ENCODE measurements around the gene KRTAP10-3. TPM values are rescaled to one million over a fixed set of nuclear protein-coding genes. Genes with fewer than 3 reads are reported as not detected.
"Not testable (repeated sequence)": the region's sequence is repeated elsewhere in the genome, so short reads cannot be mapped to it uniquely, and the experiment has no call there.

KRTAP10-3 gene
- total RNA-seq, 2 experiments from 2014 or later = not detected

DNA sequence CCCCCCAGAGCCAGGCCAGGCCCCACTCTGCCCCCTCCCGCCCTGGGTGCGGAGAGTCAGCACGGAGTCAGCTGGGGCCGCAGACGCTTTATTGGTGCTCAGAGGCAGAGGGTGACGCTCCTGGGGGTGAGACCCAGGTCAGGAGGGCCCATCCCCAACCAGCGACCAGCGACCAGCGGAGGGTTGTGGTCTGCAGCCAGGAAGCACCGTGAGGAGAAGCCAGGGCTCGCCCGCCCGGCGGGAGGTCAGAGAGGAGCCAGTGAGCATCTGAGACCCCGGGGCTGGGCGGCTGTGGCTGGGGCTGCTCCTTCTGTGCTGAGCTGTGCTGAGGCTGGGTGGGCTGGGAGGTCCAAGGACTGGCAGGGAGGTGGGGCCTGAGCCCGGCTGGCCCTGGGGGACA is 8.3 kb downstream of the KRTAP10-3 start:
- H3K4me1 Mint-ChIP-seq (ENCODE audit: low read depth) = peaks cover 21% of the 10 kb centered on the region
- CTCF ChIA-PET; POLR2A ChIA-PET; H3K27ac Mint-ChIP-seq; ATAC-seq; H3K27me3 Mint-ChIP-seq (ENCODE audit: low read depth); H3K4me3 Mint-ChIP-seq; DNase-seq: not testable (repeated sequence)
- H3K9me3 Mint-ChIP-seq (ENCODE audit: insufficient read depth) = peaks cover 26% of the 10 kb centered on the region
- peaks cover 26% of the 10 kb centered on the region for H3K36me3 Mint-ChIP-seq (ENCODE audit: low read depth)

DNA sequence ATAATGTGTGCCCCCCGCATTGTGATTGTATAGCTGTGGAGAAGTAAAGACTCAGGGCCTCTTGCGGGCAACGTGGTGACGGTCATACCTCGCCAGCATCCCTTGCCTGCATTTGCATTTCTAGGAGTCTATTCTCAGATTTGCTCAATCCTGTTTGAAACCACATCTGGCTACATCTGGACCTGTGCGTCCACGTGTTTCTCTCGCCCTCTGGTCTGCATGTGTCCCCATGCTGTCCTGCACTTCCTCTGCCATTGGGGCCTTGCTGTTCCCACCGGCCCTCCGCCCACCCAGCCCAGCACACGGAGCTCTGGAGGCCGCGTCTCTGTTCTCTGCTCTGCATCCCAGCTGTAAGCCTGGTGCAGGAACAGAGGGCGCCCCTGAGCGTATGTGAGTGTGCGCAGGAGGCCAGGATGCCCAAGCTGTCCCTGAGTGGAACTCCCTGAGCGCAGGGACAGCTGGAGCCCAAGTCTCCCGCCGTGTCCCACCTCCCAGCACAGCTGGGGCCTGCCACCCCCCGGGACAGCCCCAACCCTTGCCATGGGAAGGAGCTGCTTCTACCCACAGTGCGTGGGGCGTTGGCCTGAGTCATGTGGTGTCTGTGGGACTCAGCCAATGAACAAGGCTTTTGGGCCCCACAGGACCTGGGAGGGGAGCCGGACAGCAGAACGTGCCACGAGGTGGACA is 8.9 kb downstream of the KRTAP10-3 start:
- DNase-seq (no peak), ATAC-seq (no peak)
- POLR2A ChIA-PET = no interaction called here
- CTCF ChIA-PET = no interaction called here
- H3K4me3 Mint-ChIP-seq = no peak overlapping the region
- H3K27me3 Mint-ChIP-seq (ENCODE audit: low read depth) = peaks cover 1% of the 10 kb centered on the region
- H3K27ac Mint-ChIP-seq = no peak overlapping the region
- peaks cover 26% of the 10 kb centered on the region for H3K9me3 Mint-ChIP-seq (ENCODE audit: insufficient read depth)
- H3K36me3 Mint-ChIP-seq (ENCODE audit: low read depth) = peaks cover 26% of the 10 kb centered on the region
- H3K4me1 Mint-ChIP-seq (ENCODE audit: low read depth) = peaks cover 21% of the 10 kb centered on the region

DNA sequence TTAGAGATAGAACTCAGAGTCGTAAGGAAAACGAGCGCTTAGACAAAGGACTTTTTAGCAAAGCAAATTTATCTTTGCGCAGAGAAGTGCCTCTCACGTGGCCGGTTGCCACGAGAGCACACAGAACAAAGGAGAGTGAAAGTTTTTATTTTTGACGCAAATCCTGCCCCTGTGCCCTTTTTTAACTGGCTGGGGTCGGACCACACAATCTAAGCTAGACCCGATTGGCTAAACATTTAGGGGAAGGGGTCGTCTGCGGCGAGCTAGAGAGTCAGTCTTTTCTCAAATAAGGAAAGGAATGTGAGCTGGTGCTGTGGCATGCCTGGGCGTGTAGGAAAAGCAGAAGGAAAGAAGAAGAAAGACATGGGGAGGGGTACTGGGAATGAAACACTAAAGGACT is 9.7 kb downstream of the KRTAP10-3 start:
- Mint-ChIP-seq H3K4me3 (no peak overlapping the region), H3K27ac (no peak overlapping the region), H3K9me3 (ENCODE audit: insufficient read depth) (peaks cover 26% of the 10 kb centered on the region), H3K4me1 (ENCODE audit: low read depth) (peaks cover 21% of the 10 kb centered on the region), H3K36me3 (ENCODE audit: low read depth) (peaks cover 26% of the 10 kb centered on the region), H3K27me3 (ENCODE audit: low read depth) (no peaks in the 10 kb centered on the region)
- ATAC-seq (no peak), DNase-seq (peak; percentile 9)
- CTCF ChIA-PET = no interaction called here
- POLR2A ChIA-PET = no interaction called here

DNA sequence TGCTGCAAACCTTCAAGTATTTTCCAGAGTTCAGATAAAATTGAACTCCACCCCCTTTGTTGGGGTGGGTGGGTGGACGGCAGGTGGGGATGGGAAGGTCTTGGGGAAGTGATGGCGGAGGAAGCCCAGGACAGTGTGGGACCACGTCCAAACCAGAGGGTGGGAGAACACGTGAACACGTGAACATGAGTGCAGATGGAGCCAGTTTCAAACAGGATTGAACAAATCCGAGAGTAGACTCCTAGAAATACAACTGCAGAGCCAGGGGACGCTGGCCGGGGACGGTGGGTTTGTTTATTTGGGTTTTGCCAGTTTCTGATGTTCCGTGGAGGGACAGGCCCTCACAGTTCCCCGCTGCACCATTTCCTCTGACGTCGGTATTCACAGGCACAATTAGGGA is 10.2 kb downstream of the KRTAP10-3 start:
- peaks cover 26% of the 10 kb centered on the region for H3K36me3 Mint-ChIP-seq (ENCODE audit: low read depth)
- H3K27ac Mint-ChIP-seq = no peak overlapping the region
- H3K27me3 Mint-ChIP-seq (ENCODE audit: low read depth) = no peaks in the 10 kb centered on the region
- ChIA-PET POLR2A (no interaction called here), CTCF (interaction anchor here (2.6 kb wide), 1 partner anchor 245 kb away, joined by 12 read pairs; no protein-coding TSS in a partner anchor)
- peaks cover 21% of the 10 kb centered on the region for H3K4me1 Mint-ChIP-seq (ENCODE audit: low read depth)
- peaks cover 26% of the 10 kb centered on the region for H3K9me3 Mint-ChIP-seq (ENCODE audit: insufficient read depth)
- no peak for ATAC-seq
- DNase-seq = peak; percentile 6
- H3K4me3 Mint-ChIP-seq = no peak overlapping the region

DNA sequence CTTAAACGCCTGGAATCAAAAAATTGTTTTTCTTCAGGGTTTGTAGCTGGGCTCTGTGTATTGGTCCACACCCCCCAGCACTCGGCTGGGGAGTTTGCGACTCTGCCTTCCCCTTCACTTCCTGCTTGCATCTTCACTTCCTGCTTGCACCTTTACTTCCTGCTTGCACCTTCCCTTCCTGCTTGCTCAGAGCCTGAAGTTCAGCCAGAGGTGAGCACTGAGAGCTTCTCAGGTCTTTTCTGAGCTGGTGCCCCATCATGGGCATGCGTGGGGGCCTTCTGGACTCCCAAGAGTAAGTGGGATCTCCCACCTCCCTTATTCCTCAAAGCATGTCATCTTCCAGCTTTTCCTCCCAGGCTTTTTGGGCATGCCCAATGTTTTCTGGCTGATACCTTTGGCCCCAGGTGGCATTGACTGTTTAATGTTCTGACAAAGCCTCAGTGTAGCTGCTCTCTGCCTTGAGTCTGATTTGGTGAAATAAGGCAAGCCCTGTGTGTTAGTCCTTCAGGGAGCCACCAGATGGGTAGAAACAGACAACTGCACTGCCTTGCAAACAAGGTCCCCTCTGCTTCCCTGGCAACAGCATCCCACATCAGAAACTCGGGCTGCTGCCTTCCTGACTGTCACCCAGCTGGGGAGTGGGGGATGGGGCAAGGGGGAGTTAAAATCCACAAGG is 10.8 kb downstream of the KRTAP10-3 start:
- Mint-ChIP-seq H3K36me3 (ENCODE audit: low read depth) (peaks cover 26% of the 10 kb centered on the region), H3K27me3 (ENCODE audit: low read depth) (no peaks in the 10 kb centered on the region), H3K4me1 (ENCODE audit: low read depth) (peaks cover 21% of the 10 kb centered on the region), H3K9me3 (ENCODE audit: insufficient read depth) (peaks cover 26% of the 10 kb centered on the region), H3K4me3 (peak overlapping the region; percentile 62), H3K27ac (peak overlapping the region; percentile 87)
- ChIA-PET CTCF (interaction anchor here (0.8 to 2.6 kb wide), 5 partner anchors 11 to 246 kb away, joined by 3 to 12 read pairs (median 4); no protein-coding TSS in a partner anchor), POLR2A (no interaction called here)
- DNase-seq = peak; percentile 57
- ATAC-seq = peak; percentile 81

DNA sequence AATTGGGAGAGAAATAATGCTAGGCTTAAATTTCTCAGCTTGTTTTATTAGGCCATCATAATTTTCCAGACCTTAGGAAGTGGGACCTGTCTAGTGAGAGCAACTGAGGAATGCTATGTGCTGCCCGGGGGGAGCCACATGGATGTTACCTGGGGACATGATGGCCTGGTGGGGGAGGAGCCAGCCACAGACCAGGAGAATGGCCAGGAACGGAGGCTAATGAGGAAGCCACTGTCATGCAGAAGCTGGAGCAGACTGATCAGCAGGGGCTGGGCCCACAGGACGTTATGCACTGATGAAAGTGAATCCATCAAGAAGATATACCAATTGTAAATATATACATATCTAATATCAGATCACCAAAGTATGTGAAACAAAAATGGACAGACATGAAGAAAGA is 14.0 kb downstream of the KRTAP10-3 start:
- no peak for ATAC-seq
- peaks cover 26% of the 10 kb centered on the region for H3K9me3 Mint-ChIP-seq (ENCODE audit: insufficient read depth)
- H3K27me3 Mint-ChIP-seq (ENCODE audit: low read depth) = no peaks in the 10 kb centered on the region
- CTCF ChIA-PET = no interaction called here
- POLR2A ChIA-PET = no interaction called here
- peaks cover 26% of the 10 kb centered on the region for H3K36me3 Mint-ChIP-seq (ENCODE audit: low read depth)
- peaks cover 21% of the 10 kb centered on the region for H3K4me1 Mint-ChIP-seq (ENCODE audit: low read depth)
- no peak for DNase-seq
- no peak overlapping the region for H3K4me3 Mint-ChIP-seq
- no peak overlapping the region for H3K27ac Mint-ChIP-seq

DNA sequence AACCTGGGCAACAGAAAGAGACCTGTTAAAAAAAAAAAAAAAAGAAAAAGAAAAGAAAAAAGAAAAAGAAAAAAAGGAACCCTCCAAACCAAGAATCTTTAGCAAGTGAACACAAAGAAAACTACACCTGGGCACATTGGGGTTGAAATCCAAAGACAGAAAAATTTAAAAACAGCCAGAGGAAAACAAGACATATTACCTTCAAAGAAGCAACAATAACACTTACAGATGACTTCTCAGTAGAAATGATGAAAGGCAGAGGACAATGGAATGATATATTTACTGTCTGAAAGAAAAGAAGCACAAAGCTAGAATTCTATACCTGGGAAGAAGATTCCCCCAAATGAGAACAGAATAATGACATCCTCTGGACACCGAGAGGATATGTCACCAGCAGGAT is 15.9 kb downstream of the KRTAP10-3 start:
- POLR2A ChIA-PET = no interaction called here
- DNase-seq (no peak), ATAC-seq (no peak)
- Mint-ChIP-seq H3K9me3 (ENCODE audit: insufficient read depth) (peaks cover 21% of the 10 kb centered on the region), H3K27me3 (ENCODE audit: low read depth) (no peaks in the 10 kb centered on the region), H3K4me1 (ENCODE audit: low read depth) (peaks cover 11% of the 10 kb centered on the region), H3K4me3 (no peak overlapping the region), H3K27ac (no peak overlapping the region), H3K36me3 (ENCODE audit: low read depth) (peaks cover 19% of the 10 kb centered on the region)
- CTCF ChIA-PET = no interaction called here

DNA sequence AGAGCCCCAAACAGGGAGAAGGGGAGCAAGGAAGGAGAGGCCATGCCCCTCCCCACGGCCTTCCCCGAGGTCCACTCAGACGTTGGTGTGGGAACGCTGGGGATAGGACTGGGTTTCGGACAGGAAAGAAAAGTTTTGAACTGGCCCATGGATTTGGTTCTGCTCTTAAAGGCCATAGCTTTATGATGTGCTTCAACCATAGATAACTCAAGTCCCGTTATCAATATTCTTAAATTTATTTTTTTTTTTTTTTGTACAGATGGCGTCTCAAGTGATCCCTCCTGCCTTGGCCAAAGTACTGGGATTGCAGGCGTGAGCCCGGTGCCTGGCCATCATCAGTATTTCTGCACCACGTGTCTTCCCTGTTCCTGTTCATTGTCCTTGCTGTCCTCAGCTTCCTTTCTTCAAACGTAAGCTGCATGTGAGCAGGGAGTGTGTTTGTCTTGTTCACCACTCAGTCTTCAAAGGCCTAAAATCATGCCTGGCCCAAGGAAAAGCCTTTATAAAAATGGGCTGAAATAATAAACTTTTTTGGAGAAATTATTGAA is 17.8 kb downstream of the KRTAP10-3 start:
- H3K27ac Mint-ChIP-seq = no peak overlapping the region
- H3K4me1 Mint-ChIP-seq (ENCODE audit: low read depth) = no peaks in the 10 kb centered on the region
- no peaks in the 10 kb centered on the region for H3K27me3 Mint-ChIP-seq (ENCODE audit: low read depth)
- peaks cover 6% of the 10 kb centered on the region for H3K9me3 Mint-ChIP-seq (ENCODE audit: insufficient read depth)
- POLR2A ChIA-PET = no interaction called here
- no peak for ATAC-seq
- CTCF ChIA-PET = no interaction called here
- peaks cover 5% of the 10 kb centered on the region for H3K36me3 Mint-ChIP-seq (ENCODE audit: low read depth)
- peak; percentile 9 for DNase-seq
- H3K4me3 Mint-ChIP-seq = no peak overlapping the region

DNA sequence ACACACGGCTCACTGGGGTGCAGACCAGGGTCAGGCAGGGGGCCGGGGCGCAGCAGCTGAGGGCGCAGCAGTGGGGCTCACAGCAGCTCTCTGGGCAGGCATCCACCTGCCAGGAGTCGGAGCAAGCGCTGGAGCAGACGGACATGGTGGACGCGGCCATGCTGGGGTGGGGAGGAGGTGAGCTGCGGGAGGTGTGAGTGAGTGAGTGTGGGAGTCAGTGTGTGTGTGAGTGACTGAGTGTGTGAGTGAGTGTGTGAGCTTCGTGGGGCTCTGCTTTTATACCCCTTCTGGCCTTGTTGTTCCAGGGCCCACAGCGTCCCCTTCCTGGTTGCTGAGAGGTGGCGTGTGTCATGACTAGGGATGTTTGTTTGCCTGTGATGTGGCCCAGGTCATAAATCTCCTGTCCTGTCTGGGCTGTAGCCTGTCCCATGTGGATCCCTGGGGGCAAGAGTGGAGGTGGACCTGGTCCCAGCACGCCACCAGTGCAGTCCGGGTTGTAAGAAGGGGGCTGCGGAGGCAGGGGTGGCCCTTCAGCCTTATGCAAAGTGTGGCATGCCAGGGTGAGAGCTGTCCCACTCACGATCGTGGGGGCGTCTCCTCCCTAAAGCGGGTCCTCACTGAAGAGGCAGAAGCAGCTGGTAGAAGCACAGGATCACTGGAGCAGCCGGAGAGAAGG is 18.5 kb downstream of the KRTAP10-3 start, which contains the start of gene KRTAP10-1:
KRTAP10-1 (minus strand) TSS at position 205 of the 676 bp plus-strand sequence; CDS start at position 160, 45 bp downstream.
- ATAC-seq (no peak), DNase-seq (peak; percentile 12)
- CTCF ChIA-PET = no interaction called here
- H3K4me1 Mint-ChIP-seq (ENCODE audit: low read depth) = no peaks in the 10 kb centered on the region
- POLR2A ChIA-PET = no interaction called here
- H3K27me3 Mint-ChIP-seq (ENCODE audit: low read depth) = no peaks in the 10 kb centered on the region
- no peaks in the 10 kb centered on the region for H3K9me3 Mint-ChIP-seq (ENCODE audit: insufficient read depth)
- no peak within 1 kb of the TSS for H3K4me3 Mint-ChIP-seq
- H3K27ac Mint-ChIP-seq = no peak within 1 kb of the TSS
- no peaks in the 10 kb centered on the region for H3K36me3 Mint-ChIP-seq (ENCODE audit: low read depth)

DNA sequence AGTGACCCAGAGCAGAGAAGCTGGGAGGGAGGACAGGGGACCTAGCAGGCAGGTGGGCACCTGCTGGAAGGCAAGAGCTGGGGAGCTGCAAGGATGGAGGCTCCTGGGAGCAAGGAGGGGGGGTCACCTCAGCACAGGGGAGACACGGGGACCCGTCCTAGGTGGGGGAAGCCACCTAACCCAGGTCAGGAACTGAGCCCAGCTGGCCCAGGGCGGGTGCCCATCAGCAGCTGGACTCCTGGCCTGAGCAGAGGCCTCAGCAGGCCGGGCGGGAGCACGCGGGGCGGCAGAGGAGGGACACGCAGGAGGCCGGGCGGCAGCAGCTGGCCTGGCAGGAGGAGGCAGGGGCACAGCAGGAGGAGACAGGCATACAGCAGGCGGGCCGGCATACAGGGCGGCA is 19.5 kb downstream of the KRTAP10-3 start:
- ChIA-PET CTCF (no interaction called here), POLR2A (interaction anchor here (0.7 kb wide), 1 partner anchor 601 kb away, joined by 3 read pairs; no protein-coding TSS in a partner anchor)
- DNase-seq (no peak), ATAC-seq (no peak)
- Mint-ChIP-seq H3K4me3 (no peak overlapping the region), H3K4me1 (ENCODE audit: low read depth) (no peaks in the 10 kb centered on the region), H3K9me3 (ENCODE audit: insufficient read depth) (no peaks in the 10 kb centered on the region), H3K27ac (no peak overlapping the region), H3K36me3 (ENCODE audit: low read depth) (no peaks in the 10 kb centered on the region), H3K27me3 (ENCODE audit: low read depth) (peaks cover 3% of the 10 kb centered on the region)

DNA sequence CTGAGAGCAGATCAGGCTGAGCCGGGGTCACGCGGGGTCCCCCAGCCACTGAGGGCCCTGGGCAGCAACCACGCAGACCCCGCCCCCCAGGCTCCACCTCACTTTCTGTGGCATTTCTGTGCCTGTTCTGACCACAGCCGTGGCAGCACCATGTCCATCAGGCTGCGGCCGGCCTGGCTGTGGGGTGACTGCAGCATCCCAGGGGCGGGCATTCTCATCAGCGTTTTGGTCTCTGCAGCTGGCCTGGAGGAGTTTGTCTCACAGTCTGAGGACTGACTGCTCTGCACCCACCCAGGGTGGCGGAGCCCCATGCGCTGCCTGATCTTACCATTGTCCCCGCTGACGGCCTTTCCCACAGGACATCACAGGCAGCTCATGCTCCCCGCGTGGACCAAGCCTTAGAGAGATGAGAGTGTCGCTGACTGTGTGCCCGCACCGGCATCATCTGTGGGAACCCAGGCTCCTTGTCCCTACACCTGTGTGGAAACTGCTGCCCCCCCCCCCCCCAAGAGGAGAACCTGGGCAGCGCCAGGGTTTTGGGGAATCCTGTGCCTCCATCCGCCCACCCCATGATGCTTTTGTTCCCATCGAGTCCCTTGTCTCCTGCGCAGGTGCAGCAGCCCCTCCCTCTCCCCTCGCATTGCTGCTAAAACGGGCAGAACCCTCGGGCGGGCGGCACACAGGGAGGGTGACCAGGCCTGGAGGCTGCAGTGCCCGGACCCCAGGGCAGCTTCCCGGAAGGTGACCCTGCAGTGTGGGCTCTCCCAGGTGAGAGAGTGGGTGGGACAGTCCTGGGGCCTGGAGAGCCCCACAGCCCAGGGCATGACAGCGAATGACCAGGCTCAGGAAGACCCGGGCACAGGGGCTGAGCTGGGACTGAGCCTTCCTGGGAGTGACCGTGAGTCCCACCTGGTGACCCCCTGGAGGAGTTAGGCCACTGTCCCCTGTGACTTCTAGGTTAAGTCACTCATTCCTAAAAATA is 20.4 kb downstream of the KRTAP10-3 start:
- H3K9me3 Mint-ChIP-seq (ENCODE audit: insufficient read depth) = no peaks in the 10 kb centered on the region
- H3K4me3 Mint-ChIP-seq = no peak overlapping the region
- no peak for ATAC-seq
- no peaks in the 10 kb centered on the region for H3K36me3 Mint-ChIP-seq (ENCODE audit: low read depth)
- CTCF ChIA-PET = interaction anchor here (1.5 kb wide), 1 partner anchor 256 kb away, joined by 9 read pairs; no protein-coding TSS in a partner anchor
- POLR2A ChIA-PET = interaction anchor here (0.7 kb wide), 1 partner anchor 602 kb away, joined by 3 read pairs; no protein-coding TSS in a partner anchor
- no peaks in the 10 kb centered on the region for H3K4me1 Mint-ChIP-seq (ENCODE audit: low read depth)
- peaks cover 3% of the 10 kb centered on the region for H3K27me3 Mint-ChIP-seq (ENCODE audit: low read depth)
- DNase-seq = no peak
- H3K27ac Mint-ChIP-seq = no peak overlapping the region

Measured in activated CD8-positive, alpha-beta T cell treated with anti-CD3 and anti-CD28 coated beads, Interleukin-2, amount 10 ng/mL, durations not matched to agents 7 days and 5 days (primary cell).